ENCODE results near the gene TMEM186. TPM values are rescaled to one million over a fixed set of nuclear protein-coding genes. Genes with fewer than 3 reads are reported as not detected.

The TMEM186 gene
- total RNA-seq, 1 donor from 2014 or later: 11.8 TPM

DNA sequence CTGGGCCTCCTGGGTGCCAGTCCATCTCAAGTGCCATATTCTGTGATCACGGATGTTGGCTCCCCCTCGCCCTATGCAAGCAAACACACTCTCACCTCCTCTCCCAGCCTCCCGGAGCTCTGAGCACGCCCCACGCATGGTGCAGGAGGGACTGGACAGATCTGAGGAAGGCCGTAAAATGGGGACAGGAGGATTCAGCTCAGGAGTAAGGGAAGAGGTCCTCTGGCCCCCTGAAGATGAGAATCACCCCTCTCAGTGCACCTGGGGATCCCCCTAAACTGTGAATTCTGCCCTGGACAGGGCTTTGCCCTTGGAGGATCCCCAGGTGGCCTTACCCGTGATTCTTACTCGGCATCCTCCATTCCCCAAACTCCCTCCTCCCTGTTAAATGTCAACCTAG, 15.6 kb downstream of the TMEM186 start:
- no peak for DNase-seq (ENCODE audit: low read depth, low spot score)
- no peak overlapping the region for H3K27ac Mint-ChIP-seq (ENCODE audit: unreplicated experiment)
- H3K4me3 Mint-ChIP-seq: no peak overlapping the region
- no peaks in the 10 kb centered on the region for H3K27me3 Mint-ChIP-seq (ENCODE audit: low read depth)
- TF ChIP-seq, protein P1, sequence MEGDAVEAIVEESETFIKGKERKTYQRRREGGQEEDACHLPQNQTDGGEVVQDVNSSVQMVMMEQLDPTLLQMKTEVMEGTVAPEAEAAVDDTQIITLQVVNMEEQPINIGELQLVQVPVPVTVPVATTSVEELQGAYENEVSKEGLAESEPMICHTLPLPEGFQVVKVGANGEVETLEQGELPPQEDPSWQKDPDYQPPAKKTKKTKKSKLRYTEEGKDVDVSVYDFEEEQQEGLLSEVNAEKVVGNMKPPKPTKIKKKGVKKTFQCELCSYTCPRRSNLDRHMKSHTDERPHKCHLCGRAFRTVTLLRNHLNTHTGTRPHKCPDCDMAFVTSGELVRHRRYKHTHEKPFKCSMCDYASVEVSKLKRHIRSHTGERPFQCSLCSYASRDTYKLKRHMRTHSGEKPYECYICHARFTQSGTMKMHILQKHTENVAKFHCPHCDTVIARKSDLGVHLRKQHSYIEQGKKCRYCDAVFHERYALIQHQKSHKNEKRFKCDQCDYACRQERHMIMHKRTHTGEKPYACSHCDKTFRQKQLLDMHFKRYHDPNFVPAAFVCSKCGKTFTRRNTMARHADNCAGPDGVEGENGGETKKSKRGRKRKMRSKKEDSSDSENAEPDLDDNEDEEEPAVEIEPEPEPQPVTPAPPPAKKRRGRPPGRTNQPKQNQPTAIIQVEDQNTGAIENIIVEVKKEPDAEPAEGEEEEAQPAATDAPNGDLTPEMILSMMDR (conservative IDR thresholded peaks at IDR 0.05): no peak
- H3K4me1 Mint-ChIP-seq: no peaks in the 10 kb centered on the region
- peaks cover 6% of the 10 kb centered on the region for H3K36me3 Mint-ChIP-seq (ENCODE audit: low read depth)
- H3K9me3 Mint-ChIP-seq: no peaks in the 10 kb centered on the region

DNA sequence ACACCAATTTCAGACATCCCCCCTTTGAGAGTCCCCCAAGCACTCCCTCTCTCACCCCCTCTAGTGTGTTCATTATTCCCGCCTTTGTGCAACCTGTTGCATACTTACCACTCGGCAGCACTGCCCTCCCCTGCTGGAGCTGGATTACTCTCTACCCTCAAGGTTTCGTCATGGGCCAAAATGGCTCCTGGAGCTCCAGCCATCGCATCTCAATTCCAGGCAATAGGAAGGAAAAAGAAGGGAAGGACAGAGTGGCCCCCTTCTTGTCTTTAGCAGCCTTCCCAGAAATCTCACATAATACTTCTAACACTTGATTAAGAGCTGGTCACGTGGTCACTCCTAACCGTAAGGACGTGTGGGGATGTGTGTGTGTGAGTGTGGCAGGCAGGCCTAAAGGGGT, 20.2 kb downstream of the TMEM186 start:
- Mint-ChIP-seq H3K4me3 (no peak overlapping the region), H3K27ac (ENCODE audit: unreplicated experiment) (no peak overlapping the region), H3K4me1 (no peaks in the 10 kb centered on the region), H3K36me3 (ENCODE audit: low read depth) (peaks cover 6% of the 10 kb centered on the region), H3K27me3 (ENCODE audit: low read depth) (no peaks in the 10 kb centered on the region), H3K9me3 (no peaks in the 10 kb centered on the region)
- DNase-seq (ENCODE audit: low read depth, low spot score): no peak
- TF ChIP-seq, protein P1 (conservative IDR thresholded peaks at IDR 0.05): no peak

DNA sequence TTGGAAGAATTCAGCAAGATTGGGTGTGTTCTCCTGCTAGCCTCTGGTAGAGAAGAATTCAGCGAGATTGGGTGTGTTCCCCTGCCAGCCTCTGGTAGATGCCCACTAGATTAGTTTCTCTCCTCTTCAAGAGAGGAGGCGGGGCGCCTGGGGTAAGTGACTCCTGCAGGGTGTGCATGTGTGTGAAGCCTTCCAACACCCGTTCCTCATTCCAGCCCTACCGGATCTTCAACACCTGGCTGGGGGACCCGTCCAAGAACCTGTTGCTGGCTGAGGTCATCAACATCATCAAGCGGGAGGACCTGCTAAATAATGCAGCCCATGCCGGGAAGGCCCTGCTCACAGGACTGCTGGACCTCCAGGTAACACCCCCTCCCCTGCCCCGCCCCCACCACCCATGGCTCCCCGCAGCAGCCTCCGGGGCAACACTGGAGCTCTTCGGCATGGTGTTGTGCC, 21.3 kb downstream of the TMEM186 start:
- DNase-seq (ENCODE audit: low read depth, low spot score): no peak
- Mint-ChIP-seq H3K9me3 (no peaks in the 10 kb centered on the region), H3K4me1 (no peaks in the 10 kb centered on the region), H3K36me3 (ENCODE audit: low read depth) (peaks cover 6% of the 10 kb centered on the region), H3K4me3 (no peak overlapping the region), H3K27ac (ENCODE audit: unreplicated experiment) (no peak overlapping the region), H3K27me3 (ENCODE audit: low read depth) (no peaks in the 10 kb centered on the region)
- TF ChIP-seq, protein P1 (conservative IDR thresholded peaks at IDR 0.05): no peak

DNA sequence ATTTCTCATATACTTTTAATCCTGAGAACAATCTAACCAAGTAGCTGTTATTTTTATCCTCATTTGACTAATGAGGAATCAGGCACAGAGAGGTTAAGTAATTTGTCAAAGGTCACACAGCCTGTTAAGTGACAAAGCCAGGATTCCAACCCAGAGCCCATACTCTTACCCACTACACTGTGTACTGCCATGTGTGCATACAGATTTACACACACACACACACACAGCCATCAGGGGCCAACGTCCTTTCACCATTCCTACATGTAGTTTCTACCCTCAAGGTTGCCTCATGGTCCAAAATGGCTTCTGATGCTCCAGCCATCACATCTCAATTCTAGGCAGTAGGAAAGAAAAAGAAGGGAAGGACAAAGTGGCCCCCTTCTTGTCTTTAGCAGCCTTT, 22.1 kb downstream of the TMEM186 start:
- TF ChIP-seq, protein P1 (conservative IDR thresholded peaks at IDR 0.05): no peak
- H3K27ac Mint-ChIP-seq (ENCODE audit: unreplicated experiment): no peak overlapping the region
- peaks cover 6% of the 10 kb centered on the region for H3K36me3 Mint-ChIP-seq (ENCODE audit: low read depth)
- no peak for DNase-seq (ENCODE audit: low read depth, low spot score)
- H3K27me3 Mint-ChIP-seq (ENCODE audit: low read depth): no peaks in the 10 kb centered on the region
- H3K4me1 Mint-ChIP-seq: no peaks in the 10 kb centered on the region
- no peaks in the 10 kb centered on the region for H3K9me3 Mint-ChIP-seq
- no peak overlapping the region for H3K4me3 Mint-ChIP-seq

DNA sequence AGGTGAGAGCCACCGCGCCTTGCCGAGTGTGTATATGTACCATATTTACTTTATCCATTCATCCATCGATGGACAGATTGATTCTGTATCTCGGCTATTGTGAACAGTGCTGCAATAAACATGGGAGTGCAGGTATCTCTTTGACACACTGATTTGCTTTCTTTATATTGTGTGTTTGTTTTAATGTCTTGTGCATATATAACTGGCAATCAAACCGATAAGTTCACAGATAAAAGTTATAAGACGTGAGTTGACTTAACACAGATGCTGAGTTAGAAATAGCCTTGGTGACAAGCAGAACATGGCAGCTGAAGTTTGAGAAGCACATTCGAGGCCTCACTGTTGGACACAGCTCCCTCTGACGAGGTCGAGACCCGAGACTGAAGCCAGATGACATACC, 23.2 kb downstream of the TMEM186 start:
- H3K4me1 Mint-ChIP-seq: no peaks in the 10 kb centered on the region
- H3K36me3 Mint-ChIP-seq (ENCODE audit: low read depth): peaks cover 4% of the 10 kb centered on the region
- no peaks in the 10 kb centered on the region for H3K27me3 Mint-ChIP-seq (ENCODE audit: low read depth)
- H3K27ac Mint-ChIP-seq (ENCODE audit: unreplicated experiment): no peak overlapping the region
- H3K4me3 Mint-ChIP-seq: no peak overlapping the region
- DNase-seq (ENCODE audit: low read depth, low spot score): no peak
- TF ChIP-seq, protein P1 (conservative IDR thresholded peaks at IDR 0.05): no peak
- no peaks in the 10 kb centered on the region for H3K9me3 Mint-ChIP-seq

DNA sequence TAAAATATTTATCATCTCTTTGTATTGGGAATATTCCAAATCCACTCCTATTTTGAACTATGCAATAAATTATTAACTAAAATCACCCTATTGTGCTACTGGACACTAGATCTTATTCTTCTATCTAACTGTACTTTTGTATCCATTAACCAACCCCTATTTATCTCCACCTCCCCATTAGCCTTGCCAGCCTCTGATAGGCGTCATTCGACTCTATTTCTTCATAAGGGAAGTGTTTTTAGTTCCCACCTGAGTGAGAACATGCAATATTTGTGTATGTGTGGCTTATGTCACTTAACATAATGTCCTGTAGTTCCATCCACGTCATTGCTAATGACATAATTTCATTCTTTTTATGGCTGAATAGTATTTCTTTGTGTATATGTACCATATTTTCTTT, 23.9 kb downstream of the TMEM186 start:
- no peak for DNase-seq (ENCODE audit: low read depth, low spot score)
- Mint-ChIP-seq H3K9me3 (no peaks in the 10 kb centered on the region), H3K27me3 (ENCODE audit: low read depth) (no peaks in the 10 kb centered on the region), H3K4me1 (peaks cover 5% of the 10 kb centered on the region), H3K36me3 (ENCODE audit: low read depth) (peaks cover 4% of the 10 kb centered on the region), H3K4me3 (no peak overlapping the region), H3K27ac (ENCODE audit: unreplicated experiment) (no peak overlapping the region)
- TF ChIP-seq, protein P1 (conservative IDR thresholded peaks at IDR 0.05): no peak

All from neural crest cell (in vitro differentiated cells).